ENCODE measurements around the gene DNAI4.

DNAI4 gene

GRCh38 chr1:66764994-66765578 is 159.6 kb downstream of the DNAI4 start:
- no peak for DNase-seq (ENCODE audit: low read depth)
